GM12801 (cell line): ENCODE data around the gene FMOD.

ENCODE experiments used
- TF ChIP-seq, protein P1 (sequence below): IDR thresholded peaks from one replicate; pipeline ENCODE4 v1.5.1; 2011; ENCODE audit warnings: control low read depth; ENCODE audit not compliant: insufficient read length; ENCODE audit errors: extremely low read depth

FMOD gene

DNA sequence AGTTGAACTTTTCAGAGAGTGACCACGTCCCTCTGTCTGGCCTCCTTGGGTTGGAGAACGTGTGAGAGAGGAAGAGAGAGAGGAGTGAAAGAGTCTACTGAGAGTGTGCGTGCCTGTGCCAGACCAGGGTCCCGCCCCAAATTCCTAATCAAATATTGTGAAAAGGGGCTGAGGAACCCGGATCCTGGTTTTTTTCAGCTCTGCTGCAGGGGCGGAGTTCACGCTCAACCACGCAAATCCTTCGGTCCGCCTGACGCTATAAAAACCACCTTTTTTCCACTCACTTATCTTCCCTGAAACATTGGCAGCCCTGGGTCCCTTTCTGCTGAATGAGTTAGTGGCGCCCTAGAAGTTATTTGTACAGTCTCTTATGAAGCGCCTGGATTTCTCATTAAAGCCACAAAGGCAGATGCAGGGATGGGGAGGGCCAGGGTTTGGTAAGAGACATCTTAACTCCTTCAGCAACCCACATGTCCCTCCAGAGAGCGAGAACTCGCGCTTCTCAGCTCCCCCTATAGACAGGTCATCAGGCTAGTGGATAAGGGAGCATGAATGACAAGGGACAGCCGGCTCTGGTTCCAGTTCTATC lies at the start of gene FMOD:
FMOD (minus strand) TSS at position 86 of the 589 bp plus-strand sequence. CDS start 2,852 bp downstream, outside the sequence.
- TF ChIP-seq, protein P1, sequence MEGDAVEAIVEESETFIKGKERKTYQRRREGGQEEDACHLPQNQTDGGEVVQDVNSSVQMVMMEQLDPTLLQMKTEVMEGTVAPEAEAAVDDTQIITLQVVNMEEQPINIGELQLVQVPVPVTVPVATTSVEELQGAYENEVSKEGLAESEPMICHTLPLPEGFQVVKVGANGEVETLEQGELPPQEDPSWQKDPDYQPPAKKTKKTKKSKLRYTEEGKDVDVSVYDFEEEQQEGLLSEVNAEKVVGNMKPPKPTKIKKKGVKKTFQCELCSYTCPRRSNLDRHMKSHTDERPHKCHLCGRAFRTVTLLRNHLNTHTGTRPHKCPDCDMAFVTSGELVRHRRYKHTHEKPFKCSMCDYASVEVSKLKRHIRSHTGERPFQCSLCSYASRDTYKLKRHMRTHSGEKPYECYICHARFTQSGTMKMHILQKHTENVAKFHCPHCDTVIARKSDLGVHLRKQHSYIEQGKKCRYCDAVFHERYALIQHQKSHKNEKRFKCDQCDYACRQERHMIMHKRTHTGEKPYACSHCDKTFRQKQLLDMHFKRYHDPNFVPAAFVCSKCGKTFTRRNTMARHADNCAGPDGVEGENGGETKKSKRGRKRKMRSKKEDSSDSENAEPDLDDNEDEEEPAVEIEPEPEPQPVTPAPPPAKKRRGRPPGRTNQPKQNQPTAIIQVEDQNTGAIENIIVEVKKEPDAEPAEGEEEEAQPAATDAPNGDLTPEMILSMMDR = no peak

DNA sequence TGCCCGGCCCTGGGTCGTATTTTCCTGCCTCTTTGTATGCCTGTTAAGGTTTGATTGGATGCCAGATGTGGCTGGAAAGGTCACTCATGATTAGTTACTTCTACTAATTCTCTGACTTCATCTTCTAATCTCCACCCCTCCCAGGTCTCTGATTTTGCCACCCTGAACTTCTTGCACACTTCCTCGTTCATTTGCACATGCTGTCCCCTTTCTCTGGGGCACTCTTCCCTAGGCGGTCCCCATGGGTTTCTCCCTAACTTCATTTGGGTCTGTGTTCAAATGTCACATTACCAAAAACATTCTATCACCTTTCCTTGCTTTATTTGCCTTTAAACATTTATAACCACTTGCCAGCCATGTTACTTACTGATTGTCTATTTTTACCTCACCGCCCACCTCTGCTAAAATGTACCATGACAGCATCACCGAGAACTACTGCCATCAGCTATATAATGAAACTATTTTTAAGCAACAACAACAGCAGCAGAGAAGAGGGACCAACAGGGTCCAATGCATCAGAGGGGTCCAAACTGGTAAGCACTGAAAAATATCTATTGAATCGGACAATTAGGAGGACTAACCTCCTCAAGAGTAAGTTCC lies 45.8 kb upstream of the FMOD start:
- TF ChIP-seq, protein P1 = no peak

DNA sequence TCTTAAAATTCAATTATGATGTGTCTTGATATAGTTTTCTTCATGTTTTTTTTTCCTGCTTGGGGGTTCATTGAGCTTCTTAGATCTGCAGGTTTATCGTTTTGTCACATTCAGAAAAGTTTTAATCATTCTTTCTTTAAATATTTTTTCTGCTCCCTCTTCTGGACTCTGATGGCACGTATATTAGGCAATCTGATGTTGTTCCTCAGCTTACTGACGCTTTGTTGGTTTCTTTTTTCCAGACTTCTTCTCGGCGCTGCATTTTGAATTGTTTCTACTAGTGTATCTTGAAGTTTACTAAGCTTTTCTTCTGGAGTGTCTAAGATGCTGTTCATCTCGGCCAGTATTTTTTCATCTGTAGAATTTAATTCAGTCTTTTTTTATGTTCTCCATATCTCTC lies 44.8 kb upstream of the FMOD start:
- TF ChIP-seq, protein P1 = no peak

DNA sequence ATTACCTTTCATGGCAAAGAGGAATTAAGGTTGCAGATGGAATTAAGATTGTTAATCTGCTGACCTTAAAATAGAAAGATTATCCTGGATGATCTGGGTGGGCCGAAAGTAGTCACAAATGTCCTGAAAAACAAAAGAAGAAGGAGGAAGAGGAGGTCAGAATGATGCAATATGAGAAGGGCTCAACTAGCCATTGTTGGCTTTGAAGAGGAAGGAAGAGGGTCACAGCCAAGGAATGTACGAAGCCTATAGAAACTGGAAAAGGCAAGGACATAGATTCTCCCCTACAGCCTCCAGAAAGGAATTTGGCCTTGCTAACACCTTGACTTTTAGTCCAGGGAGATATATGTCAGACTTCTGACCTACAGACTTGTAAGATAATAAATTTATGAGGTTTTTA lies 39.4 kb upstream of the FMOD start:
- TF ChIP-seq, protein P1 = no peak

DNA sequence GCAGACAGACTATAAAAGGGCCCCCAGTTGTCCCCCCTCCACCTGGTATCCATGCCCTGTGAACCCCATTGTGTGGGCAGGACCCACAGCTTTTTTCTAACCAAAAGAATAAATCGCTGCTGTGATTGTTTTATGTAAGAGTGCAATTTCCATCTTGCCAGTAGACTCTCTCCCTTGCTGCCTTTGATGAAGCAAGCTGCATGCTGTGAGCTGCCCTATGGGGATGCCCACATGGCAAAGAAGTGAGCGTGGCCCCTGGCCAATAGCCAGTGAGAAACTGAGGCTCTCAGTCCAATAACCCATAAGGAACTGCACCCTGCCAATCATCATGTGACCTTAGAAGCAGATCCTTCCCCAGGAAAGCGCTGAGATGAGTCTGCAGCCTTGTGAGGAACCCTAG lies 37.8 kb upstream of the FMOD start:
- TF ChIP-seq, protein P1 = no peak

DNA sequence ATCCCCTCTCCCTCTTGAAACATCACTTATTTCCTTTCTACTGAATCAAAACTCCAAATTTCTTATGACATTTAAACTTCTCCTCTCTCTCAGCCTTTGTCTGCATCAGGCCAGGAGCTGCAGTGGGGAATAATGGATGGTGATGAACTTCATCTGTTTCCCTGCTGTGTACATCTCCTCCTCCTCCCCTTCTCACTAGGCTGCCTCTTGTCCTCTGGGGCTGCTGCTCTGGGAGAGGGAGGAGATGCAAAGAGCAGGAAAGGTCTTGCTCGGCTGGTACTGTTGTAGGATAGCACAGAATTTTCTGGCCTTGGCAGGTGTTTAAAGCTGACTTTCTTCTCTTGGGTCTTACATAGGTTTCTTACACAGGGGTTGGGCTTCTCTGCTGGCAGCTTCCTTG lies 31.1 kb upstream of the FMOD start:
- TF ChIP-seq, protein P1 = no peak

DNA sequence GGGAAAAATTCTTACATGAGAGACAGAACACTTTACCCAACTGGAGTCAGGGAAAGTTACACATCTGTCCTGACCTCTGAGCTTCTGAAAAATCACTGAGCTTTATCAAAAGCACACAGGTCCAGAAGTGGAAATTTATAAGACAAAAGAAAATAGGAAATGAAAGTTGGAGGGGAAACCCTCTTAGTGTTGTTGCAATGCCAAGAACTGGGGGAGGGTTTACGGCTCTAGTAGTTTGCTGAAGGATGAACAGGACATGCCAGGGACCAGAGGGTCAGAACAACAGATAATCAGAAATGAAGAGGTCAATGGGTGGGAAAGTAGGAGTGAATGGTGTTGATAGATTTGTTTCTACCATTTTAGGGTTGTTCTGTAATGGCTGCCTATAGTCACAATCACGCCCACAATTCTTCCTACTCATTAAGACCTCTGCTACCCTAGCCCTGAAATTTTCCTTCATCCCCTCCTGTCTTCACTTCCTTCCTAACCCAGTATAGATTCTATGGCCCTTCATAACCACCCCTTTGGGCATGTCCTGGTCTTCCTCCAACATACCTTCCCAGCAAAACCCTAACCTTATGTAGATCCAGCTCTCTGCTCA lies 30.3 kb upstream of the FMOD start:
- TF ChIP-seq, protein P1 = no peak
